ENCODE data around the gene SARNP.

- TF ChIP-seq CTCF (IDR thresholded peaks at IDR 0.05) (no peak), POLR2A (IDR thresholded peaks at IDR 0.05) (no peak), EP300 (IDR thresholded peaks at IDR 0.05) (no peak)
Measured at GRCh38 chr12:55745361-55746173, 72.0 kb downstream of the SARNP start.
